ENCODE measurements around the gene MED13L.

- TF ChIP-seq CTCF (IDR thresholded peaks at IDR 0.05; ENCODE audit: low read depth, low read length, missing input control) (no peak), HNF4G (IDR thresholded peaks at IDR 0.05) (no peak), TAF1 (conservative IDR thresholded peaks at IDR 0.05) (no peak), RAD21 (IDR thresholded peaks at IDR 0.05) (no peak), REST (IDR thresholded peaks at IDR 0.05) (no peak), RXRA (IDR thresholded peaks at IDR 0.05) (no peak), JUND (IDR thresholded peaks at IDR 0.05) (no peak), YY1 (IDR thresholded peaks at IDR 0.05) (no peak), FOXA1 (IDR thresholded peaks at IDR 0.05) (no peak), EGR1 (IDR thresholded peaks at IDR 0.05; ENCODE audit: low read depth in 2 of 2) (no peak)
- TF ChIP-seq, protein P1, sequence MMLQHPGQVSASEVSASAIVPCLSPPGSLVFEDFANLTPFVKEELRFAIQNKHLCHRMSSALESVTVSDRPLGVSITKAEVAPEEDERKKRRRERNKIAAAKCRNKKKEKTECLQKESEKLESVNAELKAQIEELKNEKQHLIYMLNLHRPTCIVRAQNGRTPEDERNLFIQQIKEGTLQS (IDR thresholded peaks at IDR 0.05) = no peak
- TF ChIP-seq, protein P2, sequence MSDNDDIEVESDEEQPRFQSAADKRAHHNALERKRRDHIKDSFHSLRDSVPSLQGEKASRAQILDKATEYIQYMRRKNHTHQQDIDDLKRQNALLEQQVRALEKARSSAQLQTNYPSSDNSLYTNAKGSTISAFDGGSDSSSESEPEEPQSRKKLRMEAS (IDR thresholded peaks at IDR 0.05) = no peak
Measured at GRCh38 chr12:116200812-116201211, 76.7 kb downstream of the MED13L start.
